Activated CD4-positive, alpha-beta T cell treated with anti-CD3 and anti-CD28 coated beads, Interleukin-2, amount 50 U/mL, for 16 hours (primary cell): ENCODE measurements around the gene TBL1XR1.
"Not testable (repeated sequence)": the region's sequence is repeated elsewhere in the genome, so short reads cannot be mapped to it uniquely, and the experiment has no call there.

Experiments
- DNase-seq: peaks from one replicate; pipeline ENCODE4 v3.0.0-alpha.2; 2020

Gene TBL1XR1

DNA sequence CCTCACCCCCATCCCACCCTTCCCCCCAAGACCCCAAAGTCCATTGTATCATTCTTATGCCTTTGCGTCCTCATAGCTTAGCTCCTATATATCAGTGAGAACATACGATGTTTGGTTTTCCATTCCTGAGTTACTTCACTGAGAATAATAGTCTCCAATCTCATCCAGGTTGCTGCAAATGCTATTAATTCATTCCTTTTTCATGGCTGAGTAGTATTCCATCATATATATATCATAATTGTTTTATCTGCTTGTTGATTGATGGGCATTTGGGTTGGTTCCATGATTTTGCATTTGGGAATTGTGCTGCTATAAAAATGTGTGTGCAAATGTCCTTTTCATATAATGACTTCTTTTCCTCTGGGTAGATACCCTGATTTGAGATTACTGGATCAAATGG lies 197.1 kb downstream of the TBL1XR1 start:
- DNase-seq: not testable (repeated sequence)

DNA sequence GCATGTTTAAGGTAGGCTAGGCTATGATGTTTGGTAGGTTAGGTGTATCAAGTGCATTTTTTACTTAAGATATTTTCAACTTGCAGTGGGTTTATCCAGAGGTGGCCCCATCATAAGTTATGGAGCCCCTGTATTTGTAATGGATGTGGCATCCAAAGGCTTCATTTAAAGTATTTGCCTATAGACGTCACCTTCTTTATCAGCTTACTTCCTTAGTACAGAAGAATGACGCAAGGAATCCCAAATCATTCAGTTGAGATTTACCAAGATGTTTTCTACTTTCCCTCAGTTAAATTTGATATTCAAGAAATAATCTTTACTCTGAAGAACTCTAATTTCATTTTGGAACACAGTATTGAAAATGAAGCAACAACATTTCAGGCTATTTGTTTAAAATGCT lies 201.3 kb downstream of the TBL1XR1 start:
- DNase-seq: no peak

DNA sequence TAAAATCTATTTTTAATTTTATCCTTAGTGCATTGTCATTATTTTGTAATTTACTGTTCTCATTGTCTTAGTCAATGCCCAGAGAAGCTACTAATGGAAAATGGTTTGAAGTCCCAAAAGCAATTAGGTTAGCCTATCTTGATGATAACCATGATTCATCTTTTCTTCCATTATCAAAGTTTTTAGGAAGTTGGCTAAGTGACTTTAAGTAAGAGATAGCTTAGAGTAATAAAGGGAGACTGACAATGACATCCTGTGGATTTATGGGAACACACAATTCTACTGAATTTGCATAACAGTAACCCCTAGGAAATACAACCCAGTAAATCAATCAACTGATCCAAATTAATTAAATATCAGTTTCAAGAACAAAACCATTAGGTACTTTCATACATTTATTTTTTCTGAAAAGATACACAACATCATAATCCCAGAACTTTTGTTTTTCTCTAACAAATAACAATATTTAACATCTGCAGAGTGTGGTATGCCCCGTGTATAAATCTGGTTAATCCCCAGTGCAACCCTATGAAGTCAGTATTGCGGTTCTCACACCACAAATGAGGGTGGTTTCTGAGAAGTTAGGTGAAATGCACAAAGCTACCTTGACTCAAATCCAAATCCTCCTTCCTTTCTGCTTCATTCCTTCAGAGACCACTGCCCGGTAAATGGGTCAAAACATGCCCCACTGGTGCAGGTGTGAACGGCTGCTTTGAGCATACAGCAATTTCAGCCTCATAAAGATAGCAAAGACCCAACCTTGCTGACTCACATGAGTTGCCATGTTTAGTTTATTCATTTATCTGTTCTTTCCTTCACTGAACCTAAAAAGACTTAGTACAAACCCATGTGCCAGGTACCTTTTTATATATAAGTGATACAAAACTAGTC lies 202.1 kb downstream of the TBL1XR1 start:
- DNase-seq: peak; percentile 37

DNA sequence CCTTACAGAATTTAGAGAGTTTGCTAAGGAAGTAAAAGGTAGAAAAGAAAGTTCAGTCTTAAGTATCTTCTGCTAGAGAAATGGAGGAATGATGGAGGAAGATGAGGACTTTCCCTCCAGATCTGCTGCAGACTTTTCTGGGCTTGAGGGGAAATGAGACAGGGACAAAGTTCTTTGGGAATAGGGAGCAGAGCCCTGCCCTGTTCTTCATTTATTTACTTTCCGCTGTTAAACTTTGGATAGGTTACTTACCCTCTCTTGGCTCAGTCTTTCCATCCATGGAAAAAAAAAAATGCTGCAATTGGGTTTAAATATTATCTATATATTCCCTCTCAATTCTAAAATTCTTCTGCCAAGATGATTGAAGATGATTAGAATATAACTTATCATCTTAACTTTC lies 202.9 kb downstream of the TBL1XR1 start:
- no peak for DNase-seq

DNA sequence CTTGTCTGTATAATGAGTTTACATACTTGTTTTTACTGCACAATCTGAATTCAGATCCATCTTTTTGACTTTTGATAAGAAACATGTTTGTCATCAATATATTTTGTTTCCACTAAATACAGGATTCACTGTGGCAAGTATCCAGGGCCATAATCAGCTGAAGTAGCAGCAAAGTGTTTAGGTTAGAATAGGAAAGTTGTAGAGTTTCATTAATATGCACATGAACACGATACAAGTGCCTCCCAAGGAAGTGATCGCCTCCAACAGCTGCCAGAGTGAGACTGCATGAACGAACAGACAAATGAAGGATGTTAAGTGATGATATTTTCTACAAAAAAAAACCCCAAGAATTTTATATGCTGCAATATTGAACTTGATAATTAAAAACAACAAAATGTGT lies 204.3 kb downstream of the TBL1XR1 start:
- no peak for DNase-seq

DNA sequence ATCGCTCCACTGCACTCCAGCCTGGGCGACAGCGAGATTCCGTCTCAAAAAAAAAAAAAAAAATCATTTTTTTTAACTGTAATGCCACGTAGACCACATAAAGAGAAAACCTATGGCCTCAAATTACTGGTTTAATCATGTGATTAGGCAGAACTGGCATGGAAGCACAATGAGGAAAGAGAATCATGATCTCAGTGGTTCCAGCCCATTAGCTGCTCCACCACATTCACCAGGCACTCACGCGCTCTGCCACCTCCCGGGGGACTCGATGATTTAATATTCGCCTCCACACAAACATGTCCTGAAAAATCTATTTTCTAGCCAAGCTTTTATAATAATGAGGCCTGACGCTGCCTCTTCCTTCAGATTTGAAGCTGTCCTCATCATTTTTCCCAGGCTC lies 204.7 kb downstream of the TBL1XR1 start:
- DNase-seq: no peak

DNA sequence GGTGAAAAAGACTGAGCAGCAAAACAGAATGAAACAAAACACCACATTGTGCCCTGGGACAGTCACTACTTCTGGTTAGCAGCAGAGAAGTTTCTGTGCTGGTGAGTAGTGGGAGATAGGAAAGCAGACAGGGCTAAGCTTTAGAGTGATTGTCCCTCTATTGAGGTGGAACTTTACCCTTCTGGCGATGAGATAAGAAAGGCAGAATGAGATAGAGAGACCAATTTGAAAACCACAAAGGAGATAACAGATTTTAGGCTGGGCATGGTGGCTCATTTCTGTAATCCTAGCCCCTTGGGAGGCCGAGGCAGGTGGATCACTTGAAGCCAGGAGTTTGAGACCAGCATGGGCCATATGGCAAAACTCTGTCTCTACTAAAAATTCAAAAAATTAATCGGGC lies 208.5 kb downstream of the TBL1XR1 start:
- no peak for DNase-seq

DNA sequence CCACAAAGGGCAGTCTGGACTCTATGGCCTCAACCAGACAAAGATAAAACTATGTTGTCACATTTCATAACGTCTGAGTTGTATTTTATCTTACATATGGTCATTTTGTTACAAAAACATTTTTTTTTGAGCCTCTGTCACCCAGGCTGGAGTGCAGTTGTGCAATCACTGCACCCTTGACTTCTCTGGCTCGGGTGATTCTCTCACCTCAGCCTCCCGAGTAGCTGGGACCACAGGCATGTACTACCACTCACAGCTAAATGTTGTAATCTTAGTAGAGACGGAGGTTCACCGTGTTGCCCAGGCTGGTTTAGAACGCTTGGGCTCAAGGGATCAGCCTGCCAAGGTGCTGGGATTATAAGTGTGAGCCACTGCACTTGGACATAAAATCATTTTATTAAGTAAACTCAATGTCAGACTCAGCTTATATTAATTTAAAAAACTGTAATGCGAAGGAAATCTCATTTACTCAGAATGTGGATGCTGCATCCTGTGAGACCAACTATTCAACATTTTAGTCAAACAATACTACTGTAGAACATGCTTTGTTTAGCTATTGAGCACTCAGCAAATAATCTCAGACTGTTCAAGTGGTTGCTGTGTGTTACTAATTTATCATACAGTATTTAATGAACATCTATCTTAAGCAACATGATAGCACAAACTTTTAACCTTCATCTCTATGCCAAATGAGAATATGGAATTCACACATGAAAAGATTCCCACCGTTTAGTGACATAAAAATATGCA lies 209.2 kb downstream of the TBL1XR1 start:
- DNase-seq: no peak

DNA sequence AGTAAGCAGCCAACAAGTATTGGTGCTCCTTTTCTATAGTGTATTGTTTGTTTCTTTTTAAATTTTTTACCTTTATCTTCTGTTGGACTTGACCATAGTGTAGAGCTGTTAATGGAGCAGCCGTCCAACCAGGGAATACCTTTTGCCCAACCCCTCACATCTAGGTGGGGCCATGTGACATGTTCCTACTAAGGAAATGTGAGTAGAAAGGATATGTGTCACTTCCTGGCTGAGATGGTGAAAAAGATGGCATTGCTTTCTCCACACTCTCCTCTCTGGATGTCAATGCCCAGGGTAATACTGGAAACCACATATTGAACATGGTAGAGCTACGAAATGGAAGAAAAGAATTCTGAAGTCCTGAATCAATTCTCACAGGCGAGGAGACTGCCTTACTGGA lies 218.8 kb downstream of the TBL1XR1 start:
- no peak for DNase-seq

DNA sequence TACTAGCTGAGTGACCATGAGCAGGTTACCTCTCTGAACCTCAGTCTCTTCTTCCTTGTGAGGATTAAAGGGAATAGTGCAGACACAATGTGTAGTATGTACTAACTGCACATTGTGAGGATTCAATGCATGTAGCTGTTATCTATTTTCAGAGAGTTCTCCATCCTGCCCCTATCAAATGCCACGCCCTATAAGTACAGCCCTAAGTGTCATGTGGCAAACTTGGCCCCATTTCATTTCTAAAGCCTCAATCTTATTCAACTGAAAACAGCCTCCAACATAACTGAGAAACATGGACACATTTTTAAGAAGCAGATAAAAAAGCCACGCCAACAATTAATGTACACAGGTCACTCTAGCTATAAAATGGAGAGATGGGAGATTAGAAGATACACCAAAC lies 220.0 kb downstream of the TBL1XR1 start:
- no peak for DNase-seq

DNA sequence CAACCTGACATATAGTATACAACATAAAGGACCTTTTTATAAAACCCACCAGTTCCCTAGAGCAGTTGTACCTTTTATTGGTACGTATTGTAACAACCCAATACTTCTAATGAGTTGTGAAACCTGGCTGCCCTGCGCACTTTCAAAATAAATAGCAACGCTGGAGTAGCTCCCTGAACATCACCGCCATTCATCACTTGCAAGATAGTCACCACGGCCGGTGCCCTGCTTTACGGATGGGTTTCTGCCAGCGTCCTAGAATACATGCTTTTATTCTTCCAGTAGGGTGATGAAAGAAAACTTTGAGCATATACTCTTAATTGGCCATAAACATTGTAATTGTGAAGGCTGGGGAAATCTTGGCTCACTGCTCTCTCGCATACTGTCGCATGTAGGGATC lies 220.7 kb downstream of the TBL1XR1 start:
- DNase-seq: no peak

DNA sequence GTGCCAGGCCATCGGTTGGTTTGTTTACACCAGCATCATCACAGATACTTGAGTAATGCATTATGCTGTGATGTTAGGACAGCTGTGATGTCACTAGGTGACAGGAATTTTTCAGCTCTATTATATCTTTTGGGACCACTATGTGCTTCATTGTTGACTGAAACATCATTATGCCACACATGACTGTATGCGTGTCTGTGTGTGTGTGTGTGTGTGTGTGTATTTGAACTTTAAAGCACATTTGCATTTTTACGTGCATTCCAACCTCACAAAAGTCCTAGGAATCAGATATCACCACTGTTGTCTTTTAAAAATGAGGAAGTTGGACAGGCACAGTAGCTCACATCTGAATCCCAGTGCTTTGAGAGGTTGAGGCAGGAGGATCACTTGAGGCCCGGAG lies 223.0 kb downstream of the TBL1XR1 start:
- DNase-seq: no peak

DNA sequence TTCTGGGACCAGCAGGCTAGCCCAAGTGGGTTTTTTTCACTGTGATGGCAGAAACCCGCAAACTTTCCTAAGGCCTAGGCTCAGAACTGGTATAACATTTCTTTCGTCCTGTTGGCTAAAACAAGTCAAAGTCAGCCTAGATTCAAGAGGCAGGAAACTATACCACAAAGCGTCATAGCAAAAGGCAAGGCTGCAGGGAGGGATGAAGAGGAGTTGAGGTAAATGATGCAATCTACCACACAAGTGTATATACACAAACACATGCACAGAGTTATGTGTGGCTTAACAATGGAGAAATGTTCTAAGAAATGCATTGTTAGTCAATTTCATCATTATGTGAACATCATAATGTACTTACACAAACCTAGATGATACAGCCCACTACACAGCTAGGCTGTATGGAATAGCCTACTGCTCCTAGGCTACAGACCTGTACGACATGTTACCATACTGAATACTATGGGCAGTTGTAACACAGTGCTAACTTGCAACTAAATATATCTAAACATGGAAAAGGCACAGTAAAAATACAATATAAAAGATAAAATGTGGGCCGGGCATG lies 225.6 kb downstream of the TBL1XR1 start:
- DNase-seq: peak; percentile 54

DNA sequence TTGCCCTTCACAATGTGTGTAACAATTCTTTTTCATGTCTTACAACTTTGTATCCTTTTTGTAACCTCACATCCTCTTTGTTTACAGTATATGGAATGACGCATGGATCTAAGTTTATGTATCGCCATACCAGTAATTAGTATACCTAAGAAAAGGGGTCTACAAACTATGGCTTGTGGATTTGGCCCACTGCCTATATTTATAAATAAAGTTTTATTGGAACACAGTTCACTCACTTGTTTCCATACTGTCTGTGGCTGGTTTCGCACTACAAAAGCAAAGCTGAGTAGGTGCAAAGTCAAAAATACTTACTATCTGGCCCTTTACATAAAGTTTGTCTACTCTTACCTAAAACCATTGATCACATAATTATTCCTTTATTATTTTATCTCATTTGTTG lies 226.5 kb downstream of the TBL1XR1 start:
- no peak for DNase-seq

DNA sequence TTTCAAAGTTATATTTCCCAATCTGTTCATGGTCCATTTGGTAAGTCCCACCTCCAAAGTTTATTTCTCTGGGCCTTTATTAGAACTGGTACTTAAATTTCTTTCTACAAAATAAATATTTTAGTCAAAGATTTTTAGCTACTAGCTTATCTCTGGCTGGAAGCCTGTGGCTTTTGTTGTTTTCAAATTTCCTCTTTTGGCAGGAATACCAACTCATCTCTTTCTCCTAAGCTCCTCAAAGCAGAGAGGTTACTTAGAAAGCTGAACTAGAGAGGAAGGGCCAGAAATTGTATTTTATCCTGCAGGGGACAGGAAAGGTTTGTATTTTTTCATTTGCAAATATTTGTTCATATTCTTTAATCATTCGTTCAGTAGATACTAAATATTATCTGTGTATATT lies 227.8 kb downstream of the TBL1XR1 start:
- no peak for DNase-seq
